Measurements from ENCODE around the gene TP53AIP1. TPM values are rescaled to one million over a fixed set of nuclear protein-coding genes. Genes with fewer than 3 reads are reported as not detected.

TP53AIP1 gene
- total and polyA plus RNA-seq, 9 of the 15 experiments (the other 6 are each of a cell fraction or from before 2014, with no cell fraction given): not detected

DNA sequence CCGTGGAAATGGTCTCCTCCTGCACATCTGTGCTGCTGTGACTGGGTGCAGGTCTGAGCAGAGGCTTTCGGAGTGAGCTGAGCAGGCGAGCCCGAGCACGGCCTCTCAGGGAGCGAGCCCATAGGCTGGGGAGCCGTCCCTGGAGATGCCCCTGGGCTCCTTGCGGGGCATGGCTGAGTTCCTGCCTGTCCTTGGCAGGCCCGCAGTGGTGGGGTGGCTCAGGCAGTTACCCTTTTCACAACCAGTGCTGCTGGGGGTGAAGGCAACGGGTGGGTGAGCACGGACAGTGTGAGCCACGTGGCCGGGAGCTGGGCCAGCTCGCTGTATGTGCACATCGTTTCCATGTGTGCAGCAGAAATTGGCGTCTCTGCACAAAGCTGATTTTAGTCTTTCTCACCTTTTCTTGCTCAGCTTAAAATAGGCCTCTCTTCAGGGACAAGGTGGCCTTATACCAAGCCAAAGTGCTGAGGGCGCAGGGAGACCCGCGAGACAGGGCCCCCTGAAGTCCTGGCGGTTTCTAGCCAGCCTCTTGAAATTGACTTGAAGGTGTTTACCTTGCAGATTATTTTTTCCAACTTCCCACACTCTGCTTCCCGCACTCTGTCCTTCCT is at the start of gene TP53AIP1 (continued):
- TF ChIP-seq, protein P1, sequence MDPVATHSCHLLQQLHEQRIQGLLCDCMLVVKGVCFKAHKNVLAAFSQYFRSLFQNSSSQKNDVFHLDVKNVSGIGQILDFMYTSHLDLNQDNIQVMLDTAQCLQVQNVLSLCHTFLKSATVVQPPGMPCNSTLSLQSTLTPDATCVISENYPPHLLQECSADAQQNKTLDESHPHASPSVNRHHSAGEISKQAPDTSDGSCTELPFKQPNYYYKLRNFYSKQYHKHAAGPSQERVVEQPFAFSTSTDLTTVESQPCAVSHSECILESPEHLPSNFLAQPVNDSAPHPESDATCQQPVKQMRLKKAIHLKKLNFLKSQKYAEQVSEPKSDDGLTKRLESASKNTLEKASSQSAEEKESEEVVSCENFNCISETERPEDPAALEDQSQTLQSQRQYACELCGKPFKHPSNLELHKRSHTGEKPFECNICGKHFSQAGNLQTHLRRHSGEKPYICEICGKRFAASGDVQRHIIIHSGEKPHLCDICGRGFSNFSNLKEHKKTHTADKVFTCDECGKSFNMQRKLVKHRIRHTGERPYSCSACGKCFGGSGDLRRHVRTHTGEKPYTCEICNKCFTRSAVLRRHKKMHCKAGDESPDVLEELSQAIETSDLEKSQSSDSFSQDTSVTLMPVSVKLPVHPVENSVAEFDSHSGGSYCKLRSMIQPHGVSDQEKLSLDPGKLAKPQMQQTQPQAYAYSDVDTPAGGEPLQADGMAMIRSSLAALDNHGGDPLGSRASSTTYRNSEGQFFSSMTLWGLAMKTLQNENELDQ (CRISPR knock-in tag; IDR thresholded peaks at IDR 0.05; ENCODE audit: borderline replicate concordance): no peak
- TF ChIP-seq, protein P2, sequence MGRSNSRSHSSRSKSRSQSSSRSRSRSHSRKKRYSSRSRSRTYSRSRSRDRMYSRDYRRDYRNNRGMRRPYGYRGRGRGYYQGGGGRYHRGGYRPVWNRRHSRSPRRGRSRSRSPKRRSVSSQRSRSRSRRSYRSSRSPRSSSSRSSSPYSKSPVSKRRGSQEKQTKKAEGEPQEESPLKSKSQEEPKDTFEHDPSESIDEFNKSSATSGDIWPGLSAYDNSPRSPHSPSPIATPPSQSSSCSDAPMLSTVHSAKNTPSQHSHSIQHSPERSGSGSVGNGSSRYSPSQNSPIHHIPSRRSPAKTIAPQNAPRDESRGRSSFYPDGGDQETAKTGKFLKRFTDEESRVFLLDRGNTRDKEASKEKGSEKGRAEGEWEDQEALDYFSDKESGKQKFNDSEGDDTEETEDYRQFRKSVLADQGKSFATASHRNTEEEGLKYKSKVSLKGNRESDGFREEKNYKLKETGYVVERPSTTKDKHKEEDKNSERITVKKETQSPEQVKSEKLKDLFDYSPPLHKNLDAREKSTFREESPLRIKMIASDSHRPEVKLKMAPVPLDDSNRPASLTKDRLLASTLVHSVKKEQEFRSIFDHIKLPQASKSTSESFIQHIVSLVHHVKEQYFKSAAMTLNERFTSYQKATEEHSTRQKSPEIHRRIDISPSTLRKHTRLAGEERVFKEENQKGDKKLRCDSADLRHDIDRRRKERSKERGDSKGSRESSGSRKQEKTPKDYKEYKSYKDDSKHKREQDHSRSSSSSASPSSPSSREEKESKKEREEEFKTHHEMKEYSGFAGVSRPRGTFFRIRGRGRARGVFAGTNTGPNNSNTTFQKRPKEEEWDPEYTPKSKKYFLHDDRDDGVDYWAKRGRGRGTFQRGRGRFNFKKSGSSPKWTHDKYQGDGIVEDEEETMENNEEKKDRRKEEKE (IDR thresholded peaks at IDR 0.05; ENCODE audit: borderline replicate concordance in 1 of 2, control insufficient read depth in 1 of 2, low read depth in 2 of 2, low read length in 1 of 2): no peak
- TF ChIP-seq PTRF (tag; IDR thresholded peaks at IDR 0.05) (no peak), NELFE (IDR thresholded peaks at IDR 0.05; ENCODE audit: insufficient read depth, insufficient read length) (no peak), RBM34 (IDR thresholded peaks at IDR 0.05; ENCODE audit: borderline replicate concordance, insufficient read depth, low read length) (no peak), DMBX1 (CRISPR knock-in tag; IDR thresholded peaks at IDR 0.05; ENCODE audit: borderline replicate concordance) (no peak), HEY1 (CRISPR knock-in tag; IDR thresholded peaks at IDR 0.05; ENCODE audit: borderline replicate concordance) (no peak)

Measured in K562 (cell line).